Measurements from ENCODE around the gene SLC12A5. TPM values are rescaled to one million over a fixed set of nuclear protein-coding genes. Genes with fewer than 3 reads are reported as not detected.
"Not testable (repeated sequence)": the region's sequence is repeated elsewhere in the genome, so short reads cannot be mapped to it uniquely, and the experiment has no call there.

Gene SLC12A5
- total RNA-seq, 3 donors from 2014 or later: not detected

DNA sequence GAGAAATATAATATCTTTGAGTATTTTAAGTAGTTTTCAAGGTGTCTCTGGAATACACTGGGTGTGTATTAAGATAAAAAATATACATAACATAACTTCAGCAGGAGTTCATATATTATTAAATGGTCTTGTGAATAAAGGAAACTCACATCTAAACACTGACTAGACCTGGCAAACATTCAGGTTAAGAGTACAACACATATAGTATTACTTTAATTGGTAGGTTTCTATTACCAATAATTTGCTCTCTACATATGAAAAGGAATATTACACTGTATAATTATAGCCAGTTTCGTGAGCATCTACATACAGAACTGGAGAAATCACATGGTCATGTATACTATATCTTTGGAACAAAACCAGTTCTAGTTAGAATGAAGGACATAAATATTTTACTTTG is 52.1 kb downstream of the SLC12A5 start:
- Mint-ChIP-seq H3K36me3 (ENCODE audit: insufficient read depth) (peaks cover 23% of the 10 kb centered on the region), H3K4me1 (ENCODE audit: low read depth) (peaks cover 45% of the 10 kb centered on the region), H3K4me3 (no peak overlapping the region), H3K9me3 (no peaks in the 10 kb centered on the region), H3K27me3 (ENCODE audit: low read depth) (no peaks in the 10 kb centered on the region)
- ATAC-seq: no peak
- no peak for DNase-seq

GRCh38 chr20:46083101-46083500 is 54.1 kb downstream of the SLC12A5 start:
- Mint-ChIP-seq H3K36me3 (ENCODE audit: insufficient read depth) (peaks cover 19% of the 10 kb centered on the region), H3K9me3 (no peaks in the 10 kb centered on the region), H3K4me3 (no peak overlapping the region), H3K27me3 (ENCODE audit: low read depth) (no peaks in the 10 kb centered on the region), H3K4me1 (ENCODE audit: low read depth) (peaks cover 65% of the 10 kb centered on the region)
- DNase-seq (no peak), ATAC-seq (no peak)

DNA sequence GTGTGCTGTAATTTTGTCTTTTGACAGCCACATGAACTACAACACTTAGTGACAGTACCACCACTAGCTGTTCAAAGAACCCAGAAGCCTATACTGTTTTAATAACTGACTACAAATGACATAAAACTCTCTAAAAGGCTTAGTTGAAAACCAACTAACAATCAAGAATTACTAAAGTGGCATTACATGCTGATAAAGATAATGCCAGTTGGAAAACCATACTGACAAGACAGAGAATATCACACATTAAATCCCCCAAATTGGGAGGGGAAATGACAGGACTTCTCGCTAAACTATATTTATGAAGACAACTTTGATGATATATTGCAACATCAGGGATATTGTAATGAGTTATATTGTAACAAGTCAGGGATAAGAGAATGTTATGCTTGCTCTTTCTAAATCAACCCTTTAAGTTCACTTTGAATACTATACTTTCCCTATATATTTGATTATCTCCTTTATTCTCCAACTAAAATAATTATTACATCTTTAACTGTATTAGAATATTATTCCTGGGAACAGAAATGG is 54.6 kb downstream of the SLC12A5 start:
- ATAC-seq: no peak
- no peak for DNase-seq
- H3K4me3 Mint-ChIP-seq: no peak overlapping the region
- no peaks in the 10 kb centered on the region for H3K27me3 Mint-ChIP-seq (ENCODE audit: low read depth)
- peaks cover 14% of the 10 kb centered on the region for H3K36me3 Mint-ChIP-seq (ENCODE audit: insufficient read depth)
- H3K4me1 Mint-ChIP-seq (ENCODE audit: low read depth): peaks cover 70% of the 10 kb centered on the region
- no peaks in the 10 kb centered on the region for H3K9me3 Mint-ChIP-seq

GRCh38 chr20:46084805-46085178 is 55.8 kb downstream of the SLC12A5 start:
- H3K27me3 Mint-ChIP-seq (ENCODE audit: low read depth): no peaks in the 10 kb centered on the region
- no peaks in the 10 kb centered on the region for H3K9me3 Mint-ChIP-seq
- peaks cover 6% of the 10 kb centered on the region for H3K36me3 Mint-ChIP-seq (ENCODE audit: insufficient read depth)
- H3K4me3 Mint-ChIP-seq: no peak overlapping the region
- no peak for ATAC-seq
- no peak for DNase-seq
- H3K4me1 Mint-ChIP-seq (ENCODE audit: low read depth): peaks cover 69% of the 10 kb centered on the region

DNA sequence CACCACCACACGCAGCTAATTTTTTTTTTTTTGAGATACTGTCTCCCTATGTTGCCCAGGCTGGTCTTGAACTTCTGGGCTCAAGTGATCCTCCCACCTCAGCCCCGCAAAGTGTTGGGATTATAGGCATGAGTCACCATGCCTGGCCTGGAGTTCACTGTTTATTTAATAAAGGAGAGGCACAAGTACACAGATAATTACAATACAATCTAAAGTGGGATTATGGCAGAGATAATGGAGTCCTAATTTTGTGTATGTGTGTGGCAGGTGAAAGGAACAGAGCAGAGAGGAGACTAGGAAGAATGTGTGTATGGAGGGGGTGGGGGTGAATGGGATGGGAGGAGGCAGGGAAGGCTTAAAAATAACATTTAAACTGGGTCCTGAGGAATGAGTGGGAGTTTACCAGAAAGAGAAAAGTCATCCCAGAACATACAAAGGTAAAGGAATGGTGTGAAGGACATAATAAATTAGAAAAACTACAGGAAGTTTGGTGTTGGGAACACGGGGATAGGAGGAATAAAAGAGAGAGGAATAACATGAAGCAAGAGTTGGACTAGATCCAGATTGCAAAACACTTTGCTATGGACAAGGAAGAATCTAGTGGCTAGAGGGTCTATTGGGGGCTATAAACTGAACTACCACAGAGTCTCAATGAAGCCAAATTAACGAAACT is 56.3 kb downstream of the SLC12A5 start:
- no peak for DNase-seq
- ATAC-seq: no peak
- Mint-ChIP-seq H3K4me3 (peak overlapping the region; percentile 31), H3K36me3 (ENCODE audit: insufficient read depth) (peaks cover 6% of the 10 kb centered on the region), H3K27me3 (ENCODE audit: low read depth) (no peaks in the 10 kb centered on the region), H3K9me3 (no peaks in the 10 kb centered on the region), H3K4me1 (ENCODE audit: low read depth) (peaks cover 74% of the 10 kb centered on the region)

DNA sequence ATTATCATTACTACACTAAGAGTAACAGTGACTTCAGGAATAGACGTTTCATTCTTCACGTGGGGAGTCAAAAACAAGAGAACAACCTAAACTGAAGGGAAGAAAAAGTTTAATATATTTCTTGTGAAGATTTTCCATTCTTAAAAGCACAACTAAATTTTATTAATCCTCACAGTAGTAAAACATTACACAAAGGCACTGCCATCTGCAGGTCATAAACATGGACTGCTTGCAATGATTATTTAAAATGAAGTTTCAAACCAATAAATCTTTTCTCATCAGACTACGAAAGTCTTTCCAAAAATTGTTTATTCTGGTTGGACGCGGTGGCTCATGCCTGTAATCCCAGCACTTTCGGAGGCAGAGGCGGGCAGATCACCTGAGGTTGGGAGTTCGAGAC is 58.1 kb downstream of the SLC12A5 start:
- no peaks in the 10 kb centered on the region for H3K9me3 Mint-ChIP-seq
- no peak for DNase-seq
- peak overlapping the region; percentile 25 for H3K4me3 Mint-ChIP-seq
- H3K4me1 Mint-ChIP-seq (ENCODE audit: low read depth): peaks cover 70% of the 10 kb centered on the region
- H3K36me3 Mint-ChIP-seq (ENCODE audit: insufficient read depth): peaks cover 4% of the 10 kb centered on the region
- no peaks in the 10 kb centered on the region for H3K27me3 Mint-ChIP-seq (ENCODE audit: low read depth)
- no peak for ATAC-seq

DNA sequence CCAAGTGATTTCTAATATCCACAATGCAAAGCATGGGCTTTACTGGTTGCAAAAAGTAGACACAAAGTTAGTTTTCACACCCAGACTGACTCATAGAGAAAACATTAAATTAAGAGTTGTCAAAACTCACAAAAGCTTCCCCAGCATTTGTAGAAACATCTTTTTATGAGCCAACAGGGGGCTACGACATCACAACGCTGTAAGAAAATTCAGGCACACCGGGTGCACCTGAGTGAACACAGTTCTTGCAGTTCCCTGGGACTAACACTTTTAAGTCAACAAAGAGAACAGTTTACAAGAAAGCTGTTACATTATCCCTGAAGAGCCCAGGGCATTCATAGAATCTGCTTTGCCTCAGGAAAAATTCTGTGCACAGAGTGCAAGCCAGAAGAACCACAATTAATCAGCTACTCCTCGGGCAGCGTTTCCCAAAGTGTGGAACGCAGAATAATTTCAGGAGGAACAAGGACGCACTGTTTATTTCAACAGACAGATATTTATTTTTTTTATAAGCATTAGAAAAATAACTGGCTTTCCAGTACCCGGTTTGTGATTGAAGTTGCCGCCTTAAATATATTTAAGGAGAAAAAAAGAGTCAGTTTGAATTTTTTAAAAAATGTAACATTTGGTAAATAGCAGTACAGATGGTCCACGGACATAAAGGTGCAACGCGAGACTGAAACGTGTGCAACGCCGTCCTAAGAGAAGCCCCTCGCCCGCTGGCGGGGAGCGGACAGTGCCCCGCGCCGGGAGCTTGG is 59.6 kb downstream of the SLC12A5 start:
- ATAC-seq (no peak), DNase-seq (no peak)
- peaks cover 2% of the 10 kb centered on the region for H3K36me3 Mint-ChIP-seq (ENCODE audit: insufficient read depth)
- H3K4me3 Mint-ChIP-seq: peak overlapping the region; percentile 91
- peaks cover 57% of the 10 kb centered on the region for H3K4me1 Mint-ChIP-seq (ENCODE audit: low read depth)
- H3K9me3 Mint-ChIP-seq: no peaks in the 10 kb centered on the region
- no peaks in the 10 kb centered on the region for H3K27me3 Mint-ChIP-seq (ENCODE audit: low read depth)

DNA sequence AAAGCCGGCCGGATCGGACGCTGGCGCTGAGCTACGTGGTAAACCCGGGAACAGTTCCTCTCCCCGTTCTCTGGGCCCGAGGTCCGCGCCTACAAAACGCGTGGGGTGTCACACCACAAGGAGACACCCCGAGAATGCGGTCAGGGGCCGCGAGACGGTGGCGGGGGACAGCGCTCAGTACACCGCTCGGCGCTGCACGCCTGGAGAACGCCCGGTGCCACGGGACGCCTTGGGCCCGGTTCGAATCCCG is 60.1 kb downstream of the SLC12A5 start:
- DNase-seq (peak; percentile 44), ATAC-seq (peak; percentile 51 to 53)
- peaks cover 54% of the 10 kb centered on the region for H3K4me1 Mint-ChIP-seq (ENCODE audit: low read depth)
- peak overlapping the region; percentile 91 for H3K4me3 Mint-ChIP-seq
- H3K9me3 Mint-ChIP-seq: no peaks in the 10 kb centered on the region
- H3K27me3 Mint-ChIP-seq (ENCODE audit: low read depth): no peaks in the 10 kb centered on the region
- peaks cover 2% of the 10 kb centered on the region for H3K36me3 Mint-ChIP-seq (ENCODE audit: insufficient read depth)

DNA sequence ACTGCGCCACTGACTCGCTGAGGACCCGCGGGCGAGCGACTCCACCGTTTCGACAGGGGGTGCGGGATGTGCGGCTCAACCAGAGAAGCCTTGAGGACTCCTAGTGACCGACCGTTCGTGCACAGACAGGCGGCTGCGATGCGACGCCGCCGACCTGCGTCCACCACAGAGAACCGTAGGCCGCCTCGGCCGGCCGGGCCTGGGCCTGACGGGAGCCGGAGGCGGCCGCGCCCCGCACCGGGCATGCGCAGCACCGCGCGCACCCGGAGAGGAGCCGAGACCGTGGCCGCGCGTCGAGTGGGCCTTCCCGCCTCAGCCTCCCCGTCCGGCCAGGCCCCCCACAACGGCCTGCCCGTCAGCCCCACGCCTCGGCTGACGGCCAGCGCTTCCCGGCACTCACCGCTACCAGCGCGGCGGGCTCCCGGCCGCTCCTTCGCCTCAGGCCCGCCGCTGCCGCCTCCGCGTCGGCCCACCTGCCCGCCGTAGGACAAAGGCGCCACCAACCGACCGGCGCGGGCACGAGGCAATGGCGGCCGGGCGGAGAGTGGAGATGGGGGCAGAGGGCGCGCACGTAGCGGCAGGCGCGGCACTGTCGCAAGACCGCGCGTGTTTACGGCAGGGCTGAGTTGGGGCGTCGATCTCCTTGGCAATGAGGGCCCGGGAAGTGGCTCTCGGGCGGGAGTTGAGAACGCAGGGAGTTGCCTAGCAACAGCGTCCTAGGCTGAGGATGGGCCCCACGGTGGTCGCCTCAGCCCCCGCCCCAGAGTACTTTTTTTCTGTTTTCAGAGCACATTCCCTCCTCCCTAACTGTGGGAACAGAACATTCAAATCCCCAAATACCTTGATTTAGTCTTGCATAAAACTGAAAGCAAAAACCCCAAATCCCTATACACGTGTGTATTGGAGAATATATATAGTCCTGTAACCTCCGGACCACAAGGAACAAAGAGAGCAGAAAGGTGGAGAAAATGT is 60.7 kb downstream of the SLC12A5 start, which contains the start of gene NCOA5:
Gene NCOA5, minus strand, starts transcription at position 546 of the 972 bp plus-strand sequence. CDS start 10,538 bp downstream, outside the sequence.
- Mint-ChIP-seq H3K36me3 (ENCODE audit: insufficient read depth) (peaks cover 2% of the 10 kb centered on the region), H3K4me1 (ENCODE audit: low read depth) (peaks cover 48% of the 10 kb centered on the region), H3K9me3 (no peaks in the 10 kb centered on the region), H3K27me3 (ENCODE audit: low read depth) (no peaks in the 10 kb centered on the region), H3K4me3 (peak within 1 kb of the TSS; percentile 91)
- ATAC-seq (peak; percentile 85 to 88), DNase-seq (peak; percentile 89)

- H3K4me1 Mint-ChIP-seq (ENCODE audit: low read depth): peaks cover 28% of the 10 kb centered on the region
- not testable (repeated sequence) for H3K4me3 Mint-ChIP-seq
Measured at GRCh38 chr20:46091622-46092535, 62.9 kb downstream of the SLC12A5 start.

DNA sequence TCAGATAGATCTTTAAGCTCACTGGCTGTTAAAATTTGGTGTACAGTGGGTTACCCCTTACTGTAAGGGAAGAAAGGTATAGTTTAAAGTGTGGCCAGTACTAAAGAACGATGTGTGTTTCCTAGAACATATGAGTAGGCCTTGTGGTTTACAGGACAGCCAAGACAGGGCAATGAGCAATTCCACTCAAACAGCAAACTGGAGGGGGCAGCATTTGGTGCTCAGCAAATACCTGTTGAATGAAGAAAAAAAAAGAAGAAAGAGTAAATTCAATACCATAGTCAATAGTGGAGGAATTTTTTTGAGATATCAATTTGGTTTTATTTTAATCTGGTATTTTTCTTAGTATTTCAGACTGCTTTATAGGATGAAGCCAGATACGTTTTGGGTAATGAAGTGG is 64.5 kb downstream of the SLC12A5 start:
- Mint-ChIP-seq H3K27me3 (ENCODE audit: low read depth) (peaks cover 11% of the 10 kb centered on the region), H3K4me3 (no peak overlapping the region), H3K36me3 (ENCODE audit: insufficient read depth) (no peaks in the 10 kb centered on the region), H3K9me3 (no peaks in the 10 kb centered on the region), H3K4me1 (ENCODE audit: low read depth) (peaks cover 11% of the 10 kb centered on the region)
- DNase-seq: no peak
- ATAC-seq: no peak

More at GRCh38 chr20:46091622-46092535, 62.9 kb downstream of the SLC12A5 start:
- H3K36me3 Mint-ChIP-seq (ENCODE audit: insufficient read depth); H3K9me3 Mint-ChIP-seq; H3K27me3 Mint-ChIP-seq (ENCODE audit: low read depth); DNase-seq; ATAC-seq: not testable (repeated sequence)

- Mint-ChIP-seq H3K4me3 (no peak overlapping the region), H3K9me3 (no peaks in the 10 kb centered on the region), H3K27me3 (ENCODE audit: low read depth) (peaks cover 48% of the 10 kb centered on the region), H3K4me1 (ENCODE audit: low read depth) (no peaks in the 10 kb centered on the region), H3K36me3 (ENCODE audit: insufficient read depth) (no peaks in the 10 kb centered on the region)
- DNase-seq (no peak), ATAC-seq (peak in 1 of 2 donors; percentile 41)
Measured at GRCh38 chr20:46099491-46100287, 70.7 kb downstream of the SLC12A5 start.

GRCh38 chr20:46100444-46100843 is 71.4 kb downstream of the SLC12A5 start:
- peaks cover 53% of the 10 kb centered on the region for H3K27me3 Mint-ChIP-seq (ENCODE audit: low read depth)
- H3K9me3 Mint-ChIP-seq: not testable (repeated sequence)

More at GRCh38 chr20:46100444-46100843, 71.4 kb downstream of the SLC12A5 start:
- ATAC-seq; H3K36me3 Mint-ChIP-seq (ENCODE audit: insufficient read depth); H3K4me3 Mint-ChIP-seq; H3K4me1 Mint-ChIP-seq (ENCODE audit: low read depth); DNase-seq: not testable (repeated sequence)

All from activated T-cell treated with anti-CD3 and anti-CD28 coated beads, Interleukin-2, amount 50 U/mL, for 4 hours (primary cell).